Panc1 (cell line): ENCODE data around the gene WDR5. TPM values are rescaled to one million over a fixed set of nuclear protein-coding genes. Genes with fewer than 3 reads are reported as not detected.

Experiments
- ATAC-seq: fragments of 200-7000 bp; cut with Tn5 transposase; 2 replicates; pipeline ENCODE4 v1.9.1; 2020; ENCODE audit warnings: mild to moderate bottlenecking, moderate library complexity
- BruUV-seq: library from RNA; stranded (reverse); fragments of 400-500 nt; replicated peaks from 2 replicates; lab custom pipeline; 2021; lab: Mats Ljungman, UMichigan
- CTCF ChIA-PET: fragments of 300-600 bp; sonication (Branson Sonifier 250); formaldehyde crosslinking; loops from one replicate; lab custom pipeline; 2022; ENCODE audit warnings: antibody characterized with exemption; lab: Charles Lee
- POLR2A ChIA-PET: fragments of 300-600 bp; sonication (Branson Sonifier 250); formaldehyde crosslinking; loops from one replicate; lab custom pipeline; 2022; ENCODE audit warnings: antibody characterized with exemption; lab: Charles Lee
- DNase-seq: peaks from one replicate; pipeline ENCODE4 v3.0.0-alpha.2; 2010; ENCODE audit warnings: low read depth, low spot score
- H3K27ac ChIP-seq: 2 replicates; pipeline ENCODE4 v1.5.1; 2011; ENCODE audit warnings: mild to moderate bottlenecking, low read length, inconsistent platforms
- H3K27me3 ChIP-seq: fragments of 200-500 bp; sonication (Bioruptor generic); 2 replicates; pipeline ENCODE4 v1.6.0; 2014; ENCODE audit warnings: low read length, inconsistent platforms; ENCODE audit not compliant: control insufficient read depth, insufficient read depth
- H3K36me3 ChIP-seq: fragments of 200-500 bp; sonication (Bioruptor generic); 2 replicates; pipeline ENCODE4 v1.5.1; 2014; ENCODE audit warnings: inconsistent platforms, mild to moderate bottlenecking, low read length, moderate library complexity; ENCODE audit not compliant: control insufficient read depth, insufficient read depth
- H3K4me1 ChIP-seq: 2 replicates; pipeline ENCODE4 v1.5.1; 2011; ENCODE audit warnings: inconsistent platforms, mild to moderate bottlenecking, low read length, moderate library complexity; ENCODE audit not compliant: control insufficient read depth, insufficient read depth
- H3K4me3 ChIP-seq, 2 experiments: 2 replicates each; pipeline ENCODE4 v1.5.1; 2011 to 2012; ENCODE audit warnings: low read depth in 2 of 2, low read length in 2 of 2, mild to moderate bottlenecking in 2 of 2, inconsistent platforms in 1 of 2, moderate library complexity in 1 of 2
- H3K9me3 ChIP-seq: fragments of 200-500 bp; sonication (Bioruptor generic); 2 replicates; pipeline ENCODE4 v1.5.1; 2014; ENCODE audit warnings: low read depth, mild to moderate bottlenecking, inconsistent platforms, low read length, moderate library complexity; ENCODE audit not compliant: control insufficient read depth, insufficient read depth
- POLR2AphosphoS5 ChIP-seq: IDR thresholded peaks from 2 replicates; pipeline ENCODE4 v1.6.1; 2012; ENCODE audit warnings: mild to moderate bottlenecking, low read depth, low read length, moderate library complexity
- SIN3A ChIP-seq: IDR thresholded peaks from 2 replicates; pipeline ENCODE4 v1.6.1; 2012; ENCODE audit warnings: low read depth, mild to moderate bottlenecking, low read length, moderate library complexity, borderline replicate concordance; ENCODE audit not compliant: insufficient read depth
- TCF7L2 ChIP-seq: IDR thresholded peaks from 2 replicates; pipeline ENCODE4 v1.6.1; 2011; ENCODE audit warnings: mild to moderate bottlenecking, low read depth, low read length, inconsistent platforms
- in situ Hi-C: cut with HindIII; loops from 2 replicates; pipeline ENCODE4 v1.10.0; 2016; ENCODE audit warnings: low sequenced_read_pairs, low pct_unique_long_range_greater_than_20kb
- intact Hi-C: fragments of 100-400 bp; cut with micrococcal nuclease; formaldehyde crosslinking; loops from one replicate; pipeline ENCODE4 v1.10.0; 2022; ENCODE audit not compliant: unreplicated experiment
- total RNA-seq: library from RNA; stranded (reverse); gene quantifications from one replicate; pipeline ENCODE4 v1.2.1, GENCODE V29; 2021; ENCODE audit not compliant: unreplicated experiment
- TF ChIP-seq, protein P1 (sequence below), 2 experiments: IDR thresholded peaks; 2 replicates each; pipeline ENCODE4 v1.6.1; 2011 to 2012; ENCODE audit warnings: low read depth in 2 of 2, control low read depth in 1 of 2, low read length in 1 of 2, mild to moderate bottlenecking in 1 of 2, moderate library complexity in 1 of 2; ENCODE audit not compliant: insufficient read depth in 1 of 2
- TF ChIP-seq, protein P2 (sequence below): fragments of 450-650 bp; IDR thresholded peaks from 2 replicates; pipeline ENCODE4 v1.5.1; 2017; ENCODE audit warnings: mild to moderate bottlenecking

WDR5 gene
- total RNA-seq, 1 experiment from 2014 or later, result 36.9 TPM

DNA sequence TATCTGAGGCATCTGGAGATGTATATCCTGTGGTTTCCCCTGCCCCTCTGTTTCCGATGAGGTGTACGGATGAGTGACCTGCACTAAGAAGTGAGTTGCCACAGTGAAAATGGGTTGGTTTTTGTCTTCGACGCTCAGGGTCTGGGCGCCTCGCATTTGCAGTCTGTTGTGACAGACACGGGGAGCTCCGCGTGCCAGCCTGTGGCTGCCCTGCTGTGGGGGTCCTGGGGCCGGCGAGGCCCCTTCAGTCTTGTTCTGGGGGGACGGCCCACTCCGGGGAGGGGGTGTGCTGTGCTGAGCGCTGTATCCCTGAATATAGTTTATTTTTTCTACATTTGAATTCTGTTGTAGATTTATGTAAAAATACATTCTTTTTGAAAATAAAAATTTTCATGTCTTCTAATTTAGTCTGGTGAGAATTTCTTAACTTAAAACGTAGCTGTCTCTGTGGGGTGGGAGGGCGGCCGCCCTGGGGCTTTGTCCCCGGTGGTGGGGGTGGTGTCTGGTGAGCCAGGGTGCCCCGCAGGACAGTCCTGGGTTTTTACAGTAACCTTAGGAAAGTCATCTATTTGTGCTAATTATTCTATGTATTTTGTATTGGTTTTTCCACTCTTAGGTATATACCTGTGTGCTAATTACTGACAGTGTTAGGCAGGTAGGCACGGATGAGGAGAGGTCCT is 23.8 kb downstream of the WDR5 start:
- H3K4me1 ChIP-seq, result no peaks in the 10 kb centered on the region
- DNase-seq (no peak), ATAC-seq (no peak)
- no peak overlapping the region for H3K4me3 ChIP-seq
- no peaks in the 10 kb centered on the region for H3K27me3 ChIP-seq
- ChIA-PET POLR2A (no interaction called here), CTCF (no interaction called here)
- intact Hi-C loops, result no loop called here
- no peak overlapping the region for H3K27ac ChIP-seq
- in situ Hi-C loops, result no loop called here
- H3K36me3 ChIP-seq, result peaks cover 3% of the 10 kb centered on the region; the same call in 1 of the 2 replicates
- no TSS peak for BruUV-seq
- no peaks in the 10 kb centered on the region for H3K9me3 ChIP-seq
- TF ChIP-seq, protein P1, sequence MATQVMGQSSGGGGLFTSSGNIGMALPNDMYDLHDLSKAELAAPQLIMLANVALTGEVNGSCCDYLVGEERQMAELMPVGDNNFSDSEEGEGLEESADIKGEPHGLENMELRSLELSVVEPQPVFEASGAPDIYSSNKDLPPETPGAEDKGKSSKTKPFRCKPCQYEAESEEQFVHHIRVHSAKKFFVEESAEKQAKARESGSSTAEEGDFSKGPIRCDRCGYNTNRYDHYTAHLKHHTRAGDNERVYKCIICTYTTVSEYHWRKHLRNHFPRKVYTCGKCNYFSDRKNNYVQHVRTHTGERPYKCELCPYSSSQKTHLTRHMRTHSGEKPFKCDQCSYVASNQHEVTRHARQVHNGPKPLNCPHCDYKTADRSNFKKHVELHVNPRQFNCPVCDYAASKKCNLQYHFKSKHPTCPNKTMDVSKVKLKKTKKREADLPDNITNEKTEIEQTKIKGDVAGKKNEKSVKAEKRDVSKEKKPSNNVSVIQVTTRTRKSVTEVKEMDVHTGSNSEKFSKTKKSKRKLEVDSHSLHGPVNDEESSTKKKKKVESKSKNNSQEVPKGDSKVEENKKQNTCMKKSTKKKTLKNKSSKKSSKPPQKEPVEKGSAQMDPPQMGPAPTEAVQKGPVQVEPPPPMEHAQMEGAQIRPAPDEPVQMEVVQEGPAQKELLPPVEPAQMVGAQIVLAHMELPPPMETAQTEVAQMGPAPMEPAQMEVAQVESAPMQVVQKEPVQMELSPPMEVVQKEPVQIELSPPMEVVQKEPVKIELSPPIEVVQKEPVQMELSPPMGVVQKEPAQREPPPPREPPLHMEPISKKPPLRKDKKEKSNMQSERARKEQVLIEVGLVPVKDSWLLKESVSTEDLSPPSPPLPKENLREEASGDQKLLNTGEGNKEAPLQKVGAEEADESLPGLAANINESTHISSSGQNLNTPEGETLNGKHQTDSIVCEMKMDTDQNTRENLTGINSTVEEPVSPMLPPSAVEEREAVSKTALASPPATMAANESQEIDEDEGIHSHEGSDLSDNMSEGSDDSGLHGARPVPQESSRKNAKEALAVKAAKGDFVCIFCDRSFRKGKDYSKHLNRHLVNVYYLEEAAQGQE (IDR thresholded peaks at IDR 0.05; ENCODE audit: insufficient read depth in 1 of 2, low read depth in 2 of 2, low read length in 1 of 2), result no peak
- TF ChIP-seq, protein P2, sequence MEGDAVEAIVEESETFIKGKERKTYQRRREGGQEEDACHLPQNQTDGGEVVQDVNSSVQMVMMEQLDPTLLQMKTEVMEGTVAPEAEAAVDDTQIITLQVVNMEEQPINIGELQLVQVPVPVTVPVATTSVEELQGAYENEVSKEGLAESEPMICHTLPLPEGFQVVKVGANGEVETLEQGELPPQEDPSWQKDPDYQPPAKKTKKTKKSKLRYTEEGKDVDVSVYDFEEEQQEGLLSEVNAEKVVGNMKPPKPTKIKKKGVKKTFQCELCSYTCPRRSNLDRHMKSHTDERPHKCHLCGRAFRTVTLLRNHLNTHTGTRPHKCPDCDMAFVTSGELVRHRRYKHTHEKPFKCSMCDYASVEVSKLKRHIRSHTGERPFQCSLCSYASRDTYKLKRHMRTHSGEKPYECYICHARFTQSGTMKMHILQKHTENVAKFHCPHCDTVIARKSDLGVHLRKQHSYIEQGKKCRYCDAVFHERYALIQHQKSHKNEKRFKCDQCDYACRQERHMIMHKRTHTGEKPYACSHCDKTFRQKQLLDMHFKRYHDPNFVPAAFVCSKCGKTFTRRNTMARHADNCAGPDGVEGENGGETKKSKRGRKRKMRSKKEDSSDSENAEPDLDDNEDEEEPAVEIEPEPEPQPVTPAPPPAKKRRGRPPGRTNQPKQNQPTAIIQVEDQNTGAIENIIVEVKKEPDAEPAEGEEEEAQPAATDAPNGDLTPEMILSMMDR, result no peak
- TF ChIP-seq POLR2AphosphoS5 (no peak), SIN3A (no peak), TCF7L2 (no peak)

DNA sequence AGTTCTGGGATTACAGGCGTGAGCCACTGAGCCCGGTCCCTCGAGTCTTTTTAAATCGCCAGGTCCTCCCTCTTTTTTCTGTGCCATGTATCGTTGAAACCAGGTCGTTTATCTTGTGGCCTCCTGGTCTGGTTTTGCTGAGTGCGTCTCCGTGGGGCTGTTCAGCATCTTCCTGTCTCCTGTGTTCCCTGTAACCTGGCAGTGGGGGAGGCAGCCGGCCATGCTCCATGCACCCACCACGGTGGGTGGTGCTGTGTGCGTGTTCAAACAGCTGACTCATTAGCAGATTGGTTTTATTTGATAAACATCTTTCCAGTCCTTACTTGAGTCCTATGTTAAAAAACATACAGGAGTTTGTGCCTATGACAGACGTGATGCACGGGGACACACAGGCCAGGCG is 25.8 kb downstream of the WDR5 start:
- ATAC-seq (no peak), DNase-seq (no peak)
- in situ Hi-C loops (no loop called here), intact Hi-C loops (no loop called here)
- BruUV-seq, result no TSS peak
- Histone ChIP-seq H3K27ac (no peak overlapping the region), H3K27me3 (no peaks in the 10 kb centered on the region), H3K9me3 (no peaks in the 10 kb centered on the region), H3K4me1 (no peaks in the 10 kb centered on the region; the same call in 1 of the 2 replicates), H3K4me3 (no peak overlapping the region), H3K36me3 (peaks cover 3% of the 10 kb centered on the region; the same call in 1 of the 2 replicates)
- no peak for TF ChIP-seq TCF7L2
- TF ChIP-seq, protein P1 (IDR thresholded peaks at IDR 0.05; ENCODE audit: insufficient read depth in 1 of 2, low read depth in 2 of 2, low read length in 1 of 2), result no peak
- TF ChIP-seq SIN3A, result no peak
- TF ChIP-seq POLR2AphosphoS5, result no peak
- TF ChIP-seq, protein P2, result no peak
- ChIA-PET CTCF (no interaction called here), POLR2A (interaction anchor here (0.7 kb wide), 2 partner anchors 436 to 1051 kb away, joined by 4 to 10 read pairs; no protein-coding TSS in a partner anchor)
